Psoas muscle (tissue), 8 donors: ENCODE data around the gene NRP1. TPM values are rescaled to one million over a fixed set of nuclear protein-coding genes. Genes with fewer than 3 reads are reported as not detected.
A peak's percentile ranks its signal among the peaks of the same experiment; 100 is the strongest.
"Not testable (repeated sequence)": the region's sequence is repeated elsewhere in the genome, so short reads cannot be mapped to it uniquely, and the experiment has no call there.

Experiments used
- ATAC-seq, 4 donors: fragments of 200-7000 bp; cut with Tn5 transposase; one replicate each; pipeline ENCODE4 v1.9.1; 2020; ENCODE audit warnings: moderate library complexity in 3 of 4, mild to moderate bottlenecking in 2 of 4
- DNase-seq, 2 donors: peaks; one replicate each; pipeline ENCODE4 v3.0.0-alpha.2; 2020
- H3K27ac ChIP-seq: fragments of 200-600 bp; one replicate; pipeline ENCODE4 v1.8.0; 2022
- H3K27me3 ChIP-seq, 3 donors: fragments of 200-600 bp in 1 of 3; one replicate each; pipeline versions ENCODE4 v1.6.1 to v1.8.0; 2013 to 2022; ENCODE audit warnings: low read length in 2 of 3, mild to moderate bottlenecking in 2 of 3, moderate library complexity in 1 of 3; ENCODE audit not compliant: insufficient read depth in 3 of 3
- H3K36me3 ChIP-seq, 2 donors: fragments of 200-600 bp in 1 of 2; one replicate each; pipeline versions ENCODE4 v1.6.1 to v1.8.0; 2013 to 2022; ENCODE audit warnings: low read depth in 1 of 2, mild to moderate bottlenecking in 1 of 2, moderate library complexity in 1 of 2; ENCODE audit not compliant: insufficient read depth in 1 of 2
- H3K4me1 ChIP-seq: fragments of 200-600 bp; one replicate; pipeline ENCODE4 v1.8.0; 2022
- H3K4me3 ChIP-seq: fragments of 200-600 bp; one replicate; pipeline ENCODE4 v1.8.0; 2022; ENCODE audit warnings: mild to moderate bottlenecking
- H3K9me3 ChIP-seq: fragments of 200-600 bp; one replicate; pipeline ENCODE4 v1.8.0; 2022
- WGBS, 3 donors: extraction: QIAGEN DNeasy Blood & Tissue Kit; methylation state at CpG; one replicate each; pipeline versions ENCODE4 v1.1.6 to v1.1.7; 2013; 5-methylcytosine and 5-hydroxymethylcytosine counted together
- intact Hi-C, 2 donors: fragments of 100-400 bp; cut with DNase I; formaldehyde crosslinking; loops; one replicate each; pipeline versions ENCODE4 v1.11.0 to v1.14.2; 2022
- polyA plus RNA-seq, 3 donors: library from polyadenylated mRNA; stranded (reverse); fragments of 200-250 nt; gene quantifications; one replicate each; pipeline ENCODE4 v1.2.3, GENCODE V29; 2013
- total RNA-seq, 4 donors: library from RNA; stranded (reverse); fragmentation: NEBNext Ultra II Directional in 2 of 4; extraction: Animal tissue kit (Norgen Biotek cat#: 25700) in 2 of 4; gene quantifications; one replicate each; pipeline versions ENCODE4 v1.2.1 to v1.2.4, GENCODE V29; 2021 to 2023
- TF ChIP-seq, protein P1 (sequence below): fragments of 200-600 bp; IDR thresholded peaks from one replicate; pipeline ENCODE4 v1.8.0; 2022; ENCODE audit warnings: antibody characterized with exemption
- donor health status: healthy with polysubstance abuse.
- donor health status: DM: no; HTN: no; CAD: no; lungs with moderate emphysema.
- donor health status: Bipolar disorder and iron deficiency.
- donor health status: healthy.
- donor health status: DM: yes; HTN: yes; CAD: no.
- donor health status: DM: no; HTN: no; CAD: no.
- donor health status: DM: no; HTN: no; CAD: no.
- donor health status: DM: yes; HTN: yes; CAD: no.

The NRP1 gene
- total and polyA plus RNA-seq, 7 donors = 10.9 to 54.8 (median 31.2) TPM

DNA sequence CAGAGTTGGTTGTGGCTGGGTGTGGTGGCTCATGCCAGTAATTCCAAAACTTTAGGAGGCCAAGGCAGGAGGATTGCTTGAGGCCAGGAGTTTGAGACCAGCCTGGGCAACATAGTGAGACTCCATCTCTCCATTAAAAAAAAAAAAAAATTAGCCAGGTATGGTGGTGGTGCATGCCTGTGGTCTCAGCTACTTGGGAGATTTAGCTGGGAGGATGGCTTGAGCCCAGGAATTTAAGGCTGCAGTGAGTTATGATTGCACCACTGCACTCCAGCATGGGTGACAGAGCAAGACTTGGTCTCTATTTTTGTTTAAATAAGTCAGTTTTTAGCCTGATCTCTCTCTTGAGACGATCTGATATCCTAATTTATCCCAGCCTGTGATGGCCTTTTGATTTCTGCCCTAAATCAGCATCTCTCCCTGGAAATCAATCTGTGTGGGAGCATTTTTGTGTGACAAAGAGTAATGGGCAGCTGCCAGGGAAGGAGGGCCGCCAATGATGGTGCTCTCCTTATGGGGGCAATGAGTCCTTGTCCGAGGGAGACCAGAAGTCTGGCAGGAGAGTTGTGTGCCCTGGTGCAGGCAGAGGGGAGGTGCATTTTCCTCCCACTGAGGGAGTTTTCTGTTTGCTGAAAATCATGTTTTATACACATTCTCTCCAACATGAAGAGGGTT lies 111.0 kb downstream of the NRP1 start:
- H3K27ac ChIP-seq = no peak overlapping the region
- DNase-seq (no peak), ATAC-seq (no peak)
- no peaks in the 10 kb centered on the region for H3K9me3 ChIP-seq
- TF ChIP-seq, protein P1, sequence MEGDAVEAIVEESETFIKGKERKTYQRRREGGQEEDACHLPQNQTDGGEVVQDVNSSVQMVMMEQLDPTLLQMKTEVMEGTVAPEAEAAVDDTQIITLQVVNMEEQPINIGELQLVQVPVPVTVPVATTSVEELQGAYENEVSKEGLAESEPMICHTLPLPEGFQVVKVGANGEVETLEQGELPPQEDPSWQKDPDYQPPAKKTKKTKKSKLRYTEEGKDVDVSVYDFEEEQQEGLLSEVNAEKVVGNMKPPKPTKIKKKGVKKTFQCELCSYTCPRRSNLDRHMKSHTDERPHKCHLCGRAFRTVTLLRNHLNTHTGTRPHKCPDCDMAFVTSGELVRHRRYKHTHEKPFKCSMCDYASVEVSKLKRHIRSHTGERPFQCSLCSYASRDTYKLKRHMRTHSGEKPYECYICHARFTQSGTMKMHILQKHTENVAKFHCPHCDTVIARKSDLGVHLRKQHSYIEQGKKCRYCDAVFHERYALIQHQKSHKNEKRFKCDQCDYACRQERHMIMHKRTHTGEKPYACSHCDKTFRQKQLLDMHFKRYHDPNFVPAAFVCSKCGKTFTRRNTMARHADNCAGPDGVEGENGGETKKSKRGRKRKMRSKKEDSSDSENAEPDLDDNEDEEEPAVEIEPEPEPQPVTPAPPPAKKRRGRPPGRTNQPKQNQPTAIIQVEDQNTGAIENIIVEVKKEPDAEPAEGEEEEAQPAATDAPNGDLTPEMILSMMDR = no peak
- 56 to 71% (median 61%) methylated on average over 3 of the region's 3 CpGs for WGBS, 3 donors
- H3K36me3 ChIP-seq = peaks cover 8 to 93% of the 10 kb centered on the region in 2 donors
- H3K4me3 ChIP-seq = no peak overlapping the region
- peaks cover 4% of the 10 kb centered on the region for H3K4me1 ChIP-seq
- intact Hi-C loops = no loop called here
- no peaks in the 10 kb centered on the region for H3K27me3 ChIP-seq

DNA sequence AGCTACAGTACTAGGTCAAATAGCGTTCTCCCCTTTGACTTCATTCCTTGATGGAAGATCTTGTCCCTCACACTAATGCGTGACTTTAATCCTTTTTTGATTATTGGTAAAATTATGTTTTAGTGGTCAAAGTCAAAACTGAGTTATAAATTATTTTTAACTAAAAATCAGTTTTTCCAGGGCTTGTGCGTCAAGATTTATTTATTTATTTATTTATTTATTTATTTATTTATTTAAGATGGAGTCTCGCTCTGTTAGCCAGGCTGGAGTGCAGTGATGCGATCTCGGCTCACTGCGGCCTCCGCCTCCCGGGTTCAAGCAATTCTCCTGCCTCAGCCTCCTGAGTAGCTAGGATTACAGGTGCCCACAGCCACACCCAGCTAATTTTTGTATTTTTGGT lies 112.2 kb downstream of the NRP1 start:
- intact Hi-C loops, H3K27ac ChIP-seq, H3K4me1 ChIP-seq, DNase-seq, H3K27me3 ChIP-seq, H3K9me3 ChIP-seq, H3K4me3 ChIP-seq, ATAC-seq: not testable (repeated sequence)
- 84 to 99% (median 98%) methylated on average over 9 of the region's 9 CpGs for WGBS, 3 donors
- peaks cover 8 to 94% of the 10 kb centered on the region in 2 donors for H3K36me3 ChIP-seq

DNA sequence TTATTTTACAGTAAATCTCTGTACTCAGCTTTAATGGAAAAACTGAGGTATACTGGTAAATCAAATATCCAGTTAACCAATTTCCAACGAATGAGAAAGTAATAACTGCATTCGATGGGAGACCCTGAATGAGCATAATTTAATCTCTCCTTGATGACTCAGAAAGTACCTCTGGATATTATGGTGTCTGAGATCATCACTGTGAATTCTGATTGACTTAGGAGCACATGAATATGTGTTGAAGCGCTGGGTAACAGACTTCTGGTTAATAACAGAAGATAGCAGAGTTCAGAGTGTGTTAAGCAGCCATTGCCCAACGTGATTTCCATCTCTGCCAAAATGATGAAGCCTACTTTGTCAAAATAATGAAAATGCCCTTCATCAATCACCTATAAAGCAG lies 116.6 kb downstream of the NRP1 start:
- no peak for DNase-seq
- Histone ChIP-seq H3K36me3 (peaks cover 5 to 92% of the 10 kb centered on the region in 2 donors), H3K27me3 (no peaks in the 10 kb centered on the region), H3K9me3 (no peaks in the 10 kb centered on the region), H3K27ac (no peak overlapping the region), H3K4me1 (no peaks in the 10 kb centered on the region), H3K4me3 (no peak overlapping the region)
- TF ChIP-seq, protein P1 = no peak
- intact Hi-C loops = no loop called here
- ATAC-seq = no peak
- 69 to 76% (median 74%) methylated on average over 4 of the region's 4 CpGs for WGBS, 3 donors

DNA sequence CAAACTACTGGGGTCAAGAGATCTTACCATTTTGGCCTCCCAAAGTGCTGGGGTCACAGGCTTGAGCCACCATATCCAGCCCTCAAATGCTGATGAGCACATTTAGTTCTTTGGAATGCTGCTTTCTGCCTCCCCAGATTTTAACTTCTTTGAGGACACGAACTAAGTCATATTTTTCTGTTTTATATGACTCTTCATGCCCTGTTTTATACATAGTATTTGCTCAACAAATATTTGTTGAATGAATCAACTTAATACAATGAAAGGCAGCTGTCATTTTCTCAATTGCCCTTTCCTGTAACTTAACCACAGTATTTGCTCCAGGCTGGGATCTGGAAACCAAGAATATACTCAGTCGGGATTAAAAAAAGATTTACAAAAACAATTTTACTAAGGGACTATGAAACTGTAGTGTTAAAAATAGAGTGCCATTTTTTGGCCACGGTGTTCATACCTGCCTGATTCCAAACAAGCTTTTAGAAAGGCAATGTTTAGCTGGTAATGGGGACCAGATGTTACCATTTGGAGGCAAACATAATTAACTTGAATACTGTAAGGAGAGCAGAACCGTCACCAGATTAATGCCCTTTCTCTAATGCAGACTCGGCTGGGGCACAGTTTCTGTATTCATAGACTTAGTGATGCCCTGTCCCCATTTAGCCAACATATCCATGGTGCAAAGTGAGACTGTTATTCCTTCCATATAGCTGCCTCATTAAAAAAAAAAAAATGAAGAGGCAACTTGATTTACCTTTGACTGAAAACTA lies 117.6 kb downstream of the NRP1 start:
- TF ChIP-seq, protein P1 = no peak
- H3K4me3 ChIP-seq = no peak overlapping the region
- H3K9me3 ChIP-seq = no peaks in the 10 kb centered on the region
- ATAC-seq (no peak), DNase-seq (no peak)
- 58 to 63% (median 61%) methylated on average over 5 of the region's 5 CpGs for WGBS, 3 donors
- peak overlapping the region; percentile 33 for H3K27ac ChIP-seq
- H3K27me3 ChIP-seq = no peaks in the 10 kb centered on the region
- peaks cover 8% of the 10 kb centered on the region for H3K4me1 ChIP-seq
- intact Hi-C loops = no loop called here
- peaks cover 5 to 92% of the 10 kb centered on the region in 2 donors for H3K36me3 ChIP-seq

DNA sequence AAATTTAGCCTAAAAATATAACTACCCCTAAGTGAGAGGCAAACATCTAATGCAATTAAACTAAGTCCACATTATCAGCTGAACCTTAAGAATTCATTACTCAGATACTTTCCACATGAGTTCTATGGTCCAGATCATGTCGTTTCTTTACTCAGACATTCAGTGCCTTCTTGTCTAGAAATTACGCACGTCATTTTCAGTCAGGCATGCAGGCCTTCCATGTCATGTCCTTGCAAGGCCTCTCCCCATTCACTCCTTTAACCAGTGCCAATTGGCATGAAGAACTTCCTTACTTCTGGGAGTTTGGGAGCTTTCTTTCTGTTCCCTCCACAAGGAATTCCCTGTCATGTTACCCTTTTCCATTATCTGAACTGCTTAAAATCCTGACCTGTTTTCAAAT lies 118.8 kb downstream of the NRP1 start:
- Histone ChIP-seq H3K9me3 (no peaks in the 10 kb centered on the region), H3K36me3 (peaks cover 8 to 92% of the 10 kb centered on the region in 2 donors), H3K27me3 (no peaks in the 10 kb centered on the region), H3K4me3 (no peak overlapping the region), H3K4me1 (peaks cover 12% of the 10 kb centered on the region), H3K27ac (no peak overlapping the region)
- ATAC-seq (peak in 3 of 4 donors; percentile 28 to 58 (median 46)), DNase-seq (no peak)
- 65 to 73% (median 66%) methylated on average over 3 of the region's 3 CpGs for WGBS, 3 donors
- intact Hi-C loops = no loop called here
- TF ChIP-seq, protein P1 = no peak
